Islet of Langerhans (tissue), 1 donor: ENCODE measurements around the gene EPN3.

Experiments
- FAIRE-seq: peaks from one replicate; lab custom pipeline; 2011; peaks lifted over from hg19 to GRCh38; lab: Jason Lieb, UNC

Gene EPN3

GRCh38 chr17:50570032-50570431 is 37.5 kb downstream of the EPN3 start:
- FAIRE-seq: no peak

GRCh38 chr17:50570528-50570927 is 38.0 kb downstream of the EPN3 start:
- FAIRE-seq: no peak

- no peak for FAIRE-seq
Measured at GRCh38 chr17:50571681-50572080, 39.1 kb downstream of the EPN3 start.

GRCh38 chr17:50572541-50572940 is 40.0 kb downstream of the EPN3 start:
- no peak for FAIRE-seq

GRCh38 chr17:50573866-50574611 is 41.5 kb downstream of the EPN3 start:
- no peak for FAIRE-seq

GRCh38 chr17:50575581-50576210 is 43.2 kb downstream of the EPN3 start:
- no peak for FAIRE-seq

- FAIRE-seq: no peak
Measured at GRCh38 chr17:50576864-50577263, 44.3 kb downstream of the EPN3 start.

- FAIRE-seq: no peak
Measured at GRCh38 chr17:50577451-50577954, 45.0 kb downstream of the EPN3 start.

GRCh38 chr17:50578173-50578572 is 45.6 kb downstream of the EPN3 start:
- no peak for FAIRE-seq

- no peak for FAIRE-seq
Measured at GRCh38 chr17:50579399-50579798, 46.9 kb downstream of the EPN3 start.

- FAIRE-seq: no peak
Measured at GRCh38 chr17:50580646-50581045, 48.1 kb downstream of the EPN3 start.

GRCh38 chr17:50581316-50581715 is 48.8 kb downstream of the EPN3 start:
- no peak for FAIRE-seq

GRCh38 chr17:50582741-50583140 is 50.2 kb downstream of the EPN3 start:
- FAIRE-seq: no peak

GRCh38 chr17:50583641-50584040 is 51.1 kb downstream of the EPN3 start:
- FAIRE-seq: no peak

- FAIRE-seq: no peak
Measured at GRCh38 chr17:50584116-50584515, 51.6 kb downstream of the EPN3 start.

GRCh38 chr17:50584749-50585148 is 52.2 kb downstream of the EPN3 start:
- FAIRE-seq: no peak

GRCh38 chr17:50585346-50585745 is 52.8 kb downstream of the EPN3 start:
- FAIRE-seq: no peak

- FAIRE-seq: no peak
Measured at GRCh38 chr17:50585891-50586290, 53.4 kb downstream of the EPN3 start.

GRCh38 chr17:50586421-50587247 is 54.1 kb downstream of the EPN3 start:
- no peak for FAIRE-seq

- no peak for FAIRE-seq
Measured at GRCh38 chr17:50587571-50587970, 55.0 kb downstream of the EPN3 start.

GRCh38 chr17:50588391-50589049 is 56.0 kb downstream of the EPN3 start:
- FAIRE-seq: no peak

GRCh38 chr17:50589095-50589705 is 56.7 kb downstream of the EPN3 start:
- no peak for FAIRE-seq
